ENCODE data around the gene NPHP4.
"Not testable (repeated sequence)": the region's sequence is repeated elsewhere in the genome, so short reads cannot be mapped to it uniquely, and the experiment has no call there.

Gene NPHP4

DNA sequence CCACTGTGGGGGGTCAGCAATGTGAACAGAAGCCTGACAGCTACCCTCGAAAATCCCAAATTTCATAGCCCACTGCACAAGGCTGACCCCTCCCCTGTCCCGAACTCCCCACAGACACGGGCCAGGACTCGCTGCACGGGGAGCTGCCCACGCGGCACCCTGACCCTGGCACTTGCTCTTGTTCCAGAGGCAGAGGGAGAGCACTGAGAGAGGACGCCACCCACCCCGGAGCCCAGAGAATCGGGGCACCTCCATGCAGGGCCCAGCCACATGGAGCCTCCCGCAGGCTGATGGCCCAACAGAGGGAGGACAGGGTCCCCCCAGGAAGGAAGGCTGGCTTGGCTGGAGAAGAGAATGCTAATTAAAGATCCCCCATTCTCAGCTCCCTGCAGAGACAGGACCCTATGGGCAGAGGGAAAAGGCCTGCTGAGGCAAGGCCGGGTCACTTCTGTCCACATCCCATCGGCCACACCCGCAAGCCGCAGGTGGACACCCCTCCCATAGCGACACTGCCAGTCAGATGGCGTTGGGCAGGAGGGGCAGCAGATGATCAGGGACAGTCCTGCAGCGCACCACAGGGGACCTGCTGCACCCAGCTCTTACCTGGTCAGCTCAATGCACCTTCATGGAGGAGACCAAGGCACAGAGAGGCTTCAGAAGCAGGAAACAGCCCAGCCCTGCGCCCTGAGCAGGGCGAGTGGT is 136.9 kb downstream of the NPHP4 start:
- no peak for DNase-seq (ENCODE audit: low read depth)

DNA sequence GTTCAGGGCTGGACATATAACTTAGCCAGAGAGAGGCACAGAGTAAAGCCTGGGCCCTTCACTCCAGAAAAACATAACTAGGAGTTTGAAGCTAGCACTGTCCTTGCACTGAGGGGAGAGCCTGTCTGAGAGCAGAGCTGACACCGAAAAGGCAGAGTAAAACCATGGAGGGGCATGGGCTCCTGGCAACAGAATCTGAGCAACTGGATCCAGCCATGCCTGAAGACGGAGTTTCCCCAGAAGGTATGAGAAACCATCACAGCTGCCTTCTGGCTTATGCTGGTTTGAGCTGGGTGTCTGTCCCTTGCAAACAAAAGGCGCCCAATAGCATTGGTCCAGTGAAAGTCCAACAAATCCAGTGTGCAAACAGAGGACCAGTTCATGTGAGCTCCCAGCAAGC is 137.5 kb downstream of the NPHP4 start:
- no peak for DNase-seq (ENCODE audit: low read depth)

DNA sequence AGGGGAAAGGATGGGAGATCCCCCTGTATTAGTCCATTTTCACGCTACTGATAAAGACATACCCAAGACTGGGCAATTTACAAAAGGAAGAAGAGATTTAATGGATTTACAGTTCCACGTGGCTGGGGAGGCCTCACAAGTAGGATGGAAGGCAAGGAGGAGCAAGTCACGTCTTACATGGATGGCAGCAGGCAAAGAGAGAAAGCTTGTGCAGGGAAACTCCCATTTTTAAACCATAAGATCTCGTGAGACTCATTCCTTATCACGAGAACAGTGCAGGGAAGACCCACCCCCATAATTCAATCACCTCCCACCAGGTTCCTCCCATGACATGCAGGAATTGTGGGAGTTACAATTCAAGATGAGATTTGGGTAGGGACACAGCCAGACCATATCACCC is 138.4 kb downstream of the NPHP4 start:
- not testable (repeated sequence) for DNase-seq (ENCODE audit: low read depth)

DNA sequence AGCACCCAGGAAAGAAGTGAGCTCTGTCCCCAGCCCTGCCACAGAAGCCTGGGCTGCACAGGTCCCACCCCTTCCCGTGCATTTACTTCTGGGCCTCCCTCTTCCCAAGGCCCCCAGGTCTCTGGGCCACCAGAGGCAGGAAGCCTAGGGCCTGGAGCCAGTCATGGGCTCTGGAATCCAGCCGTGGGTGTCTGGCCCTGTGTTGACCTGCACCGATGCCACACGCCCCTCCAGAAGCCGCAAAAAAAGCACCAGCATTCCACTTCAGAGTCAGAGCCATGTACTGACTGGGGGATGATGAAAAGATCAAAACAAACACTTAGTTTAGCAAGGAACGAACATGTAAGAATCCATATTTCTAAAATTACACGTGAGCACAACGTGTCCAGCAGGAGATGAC is 141.7 kb downstream of the NPHP4 start:
- no peak for DNase-seq (ENCODE audit: low read depth)

DNA sequence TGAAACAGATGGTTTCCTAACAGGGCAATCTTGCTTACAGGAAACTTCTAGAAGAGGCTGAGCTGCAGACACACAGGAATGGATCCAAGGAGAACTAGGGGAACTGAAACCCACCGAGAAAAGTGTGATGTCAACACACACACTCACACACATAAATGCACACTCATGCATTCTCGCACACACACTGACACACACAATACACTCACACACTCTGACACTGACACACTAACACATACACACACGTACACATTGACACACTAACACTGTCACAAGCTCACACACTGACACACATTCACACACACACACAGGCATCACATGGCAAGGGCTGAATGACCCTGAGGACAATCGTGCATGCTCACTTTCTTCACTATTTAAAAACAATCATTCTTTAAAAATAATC is 142.7 kb downstream of the NPHP4 start:
- no peak for DNase-seq (ENCODE audit: low read depth)

DNA sequence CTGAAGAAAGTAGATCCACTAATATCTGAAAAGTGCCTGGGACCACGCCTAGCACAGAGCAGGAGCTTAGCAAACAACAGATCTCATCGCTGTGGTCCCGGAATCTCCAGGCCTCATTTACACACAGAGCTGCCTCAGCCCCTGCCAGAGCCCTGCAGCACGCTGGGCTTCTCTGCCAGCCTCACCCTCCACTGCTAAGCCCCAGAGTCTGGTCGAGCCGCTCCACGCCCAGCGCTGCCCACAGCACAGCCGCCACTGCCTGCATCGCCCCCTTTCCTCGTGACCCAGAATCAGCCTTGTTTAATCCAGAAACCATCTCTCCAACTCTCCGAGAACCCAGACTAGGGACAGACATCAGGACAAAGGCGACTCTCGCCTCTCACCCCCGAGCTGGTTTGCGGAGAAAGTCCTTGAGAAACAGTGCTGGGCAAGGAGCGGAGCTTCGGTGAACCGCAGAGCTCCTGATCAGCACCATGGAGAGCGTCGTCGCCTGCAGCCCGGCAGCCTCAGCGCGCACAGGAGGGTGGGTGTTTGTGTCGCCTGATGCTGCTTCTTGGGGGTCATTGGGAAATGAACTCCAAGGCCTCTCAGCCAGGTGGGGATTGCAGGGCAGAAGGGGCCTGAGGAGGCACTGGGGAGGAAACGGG is 145.1 kb downstream of the NPHP4 start:
- no peak for DNase-seq (ENCODE audit: low read depth)

DNA sequence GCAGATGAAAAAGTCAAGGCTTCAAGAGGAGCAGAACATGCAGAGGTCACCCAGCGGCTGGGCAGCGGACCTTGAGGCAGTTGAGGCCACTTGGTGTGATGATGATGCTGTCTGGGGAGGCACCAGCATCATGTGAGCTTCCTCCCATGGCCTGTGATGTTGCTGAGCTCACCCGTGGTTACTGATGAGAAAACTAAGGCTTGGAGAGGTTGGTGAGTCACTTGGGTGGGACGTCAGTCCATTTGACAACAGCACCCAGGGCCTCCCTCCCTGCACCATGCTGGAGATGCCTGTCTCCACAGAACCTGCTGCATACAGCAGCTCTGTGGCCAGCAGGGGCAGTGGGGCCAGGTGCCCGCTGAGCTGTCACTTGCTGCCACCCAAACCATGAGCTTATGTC is 146.8 kb downstream of the NPHP4 start:
- DNase-seq (ENCODE audit: low read depth): no peak

DNA sequence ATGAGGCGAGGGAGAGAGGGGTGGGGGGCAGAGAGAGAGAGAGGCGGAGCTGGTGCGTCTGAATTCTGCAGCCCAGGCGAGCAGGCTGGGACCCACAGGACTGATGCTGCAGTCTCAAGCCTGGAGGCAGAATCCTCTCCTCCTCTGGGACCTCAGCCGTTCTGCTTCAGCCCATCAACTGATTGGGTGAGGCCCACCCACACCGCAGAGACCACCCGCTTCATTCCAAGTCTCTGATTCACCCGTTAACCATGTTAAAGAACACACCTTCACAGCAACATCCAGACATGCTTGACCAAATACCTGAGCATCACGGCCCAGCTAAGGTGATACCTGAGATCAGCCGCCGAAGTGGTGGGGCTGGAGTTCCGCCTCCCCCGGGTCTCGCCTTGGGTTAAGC is 147.8 kb downstream of the NPHP4 start:
- no peak for DNase-seq (ENCODE audit: low read depth)

DNA sequence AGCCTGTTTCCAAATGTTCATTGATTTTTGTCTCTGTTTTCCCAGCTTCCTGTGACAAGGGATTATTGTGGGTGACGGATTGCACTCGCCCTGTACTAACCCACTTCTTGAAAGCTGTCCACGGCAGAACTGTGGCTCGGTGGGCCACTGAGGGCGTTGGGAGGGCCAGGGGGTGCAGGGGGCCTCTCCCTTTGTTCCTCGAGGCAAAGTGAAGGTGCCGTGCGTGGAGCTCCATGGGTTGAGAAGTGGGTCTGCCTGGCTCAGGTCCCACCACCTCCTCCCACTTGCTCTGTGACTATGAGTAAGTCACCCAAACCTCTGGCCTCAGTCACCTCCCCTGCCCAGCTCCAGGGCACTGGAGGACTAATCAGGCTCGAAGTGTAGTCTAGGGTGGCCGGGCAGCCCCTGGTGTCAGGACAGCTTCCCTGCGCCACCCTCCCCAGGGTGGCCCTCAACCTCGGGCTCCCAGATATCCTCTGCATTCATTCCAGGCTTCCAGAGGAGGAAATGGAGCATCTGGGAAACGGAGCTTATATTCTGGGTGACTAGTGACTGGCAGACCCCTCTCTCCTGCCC is 148.6 kb downstream of the NPHP4 start:
- no peak for DNase-seq (ENCODE audit: low read depth)

DNA sequence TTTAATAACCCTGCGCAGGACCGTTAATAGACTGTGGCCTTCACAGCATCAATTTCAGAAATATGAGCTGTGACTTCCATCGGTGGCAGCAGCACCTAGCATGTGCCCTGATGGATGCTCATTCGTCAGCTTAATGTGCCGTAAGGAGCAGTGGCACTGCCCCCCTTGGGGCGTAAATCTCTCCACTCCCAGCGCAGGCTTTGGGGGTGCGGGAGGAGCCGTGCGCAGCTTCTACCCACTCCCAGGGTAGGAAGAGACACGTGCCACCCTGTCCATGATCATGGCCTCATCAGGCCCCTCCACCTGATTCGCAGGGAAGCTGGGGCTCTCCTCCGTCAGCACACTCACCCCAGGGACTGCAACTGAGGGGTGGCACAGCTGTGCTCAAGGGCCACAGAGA is 149.5 kb downstream of the NPHP4 start:
- DNase-seq (ENCODE audit: low read depth): no peak

DNA sequence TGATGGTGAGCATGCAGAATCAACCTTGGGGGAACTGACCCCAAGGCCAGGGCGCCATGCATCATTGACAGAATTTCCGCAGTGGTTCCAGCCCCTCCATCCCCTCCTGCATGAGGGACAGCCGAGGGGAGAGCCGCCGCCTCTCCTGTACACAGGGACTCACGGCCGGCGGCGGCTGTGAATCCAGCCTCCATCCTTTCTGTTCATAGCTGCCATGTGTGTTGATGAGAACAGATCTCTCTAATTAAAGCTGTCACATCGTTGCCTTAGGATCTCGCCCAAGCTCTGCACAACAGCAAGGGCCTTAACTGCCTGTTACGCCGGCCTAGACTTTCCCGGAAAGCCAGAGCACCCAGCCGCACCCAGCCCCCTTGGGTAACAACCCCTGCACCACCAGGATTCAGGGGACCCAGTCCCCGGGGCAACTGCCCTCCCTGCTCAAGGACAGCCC is 151.6 kb downstream of the NPHP4 start:
- DNase-seq (ENCODE audit: low read depth): no peak

DNA sequence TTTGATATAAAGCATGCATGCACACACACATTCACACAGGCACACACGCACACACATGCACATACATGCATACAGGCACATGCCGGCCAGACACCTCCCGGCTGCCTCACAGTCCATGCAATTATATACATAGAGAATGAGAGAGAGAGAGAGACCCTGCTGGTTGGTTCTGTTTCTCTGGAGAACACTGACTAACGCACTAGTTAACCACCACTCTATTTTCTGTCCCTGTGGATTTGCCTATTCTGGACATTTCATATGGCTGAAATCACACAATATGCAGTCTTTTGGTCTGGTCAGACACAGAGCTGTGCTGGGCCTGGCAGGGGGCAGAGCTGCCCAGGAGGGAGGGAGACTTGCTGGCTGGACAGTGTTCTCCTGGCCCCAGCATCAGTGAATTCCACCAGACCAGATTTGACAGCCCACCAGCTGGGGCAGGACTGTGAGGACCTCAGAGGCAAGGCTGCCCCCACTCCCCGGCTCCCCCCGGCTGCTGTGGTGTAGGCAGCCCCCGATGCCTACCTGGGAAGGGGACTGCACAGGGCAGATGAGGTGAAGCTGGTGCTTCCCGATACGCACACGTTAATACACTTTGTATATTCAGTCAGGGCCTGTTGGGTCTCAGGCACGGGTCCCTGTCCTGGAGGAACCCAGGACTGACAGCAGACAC is 152.2 kb downstream of the NPHP4 start:
- DNase-seq (ENCODE audit: low read depth): no peak

DNA sequence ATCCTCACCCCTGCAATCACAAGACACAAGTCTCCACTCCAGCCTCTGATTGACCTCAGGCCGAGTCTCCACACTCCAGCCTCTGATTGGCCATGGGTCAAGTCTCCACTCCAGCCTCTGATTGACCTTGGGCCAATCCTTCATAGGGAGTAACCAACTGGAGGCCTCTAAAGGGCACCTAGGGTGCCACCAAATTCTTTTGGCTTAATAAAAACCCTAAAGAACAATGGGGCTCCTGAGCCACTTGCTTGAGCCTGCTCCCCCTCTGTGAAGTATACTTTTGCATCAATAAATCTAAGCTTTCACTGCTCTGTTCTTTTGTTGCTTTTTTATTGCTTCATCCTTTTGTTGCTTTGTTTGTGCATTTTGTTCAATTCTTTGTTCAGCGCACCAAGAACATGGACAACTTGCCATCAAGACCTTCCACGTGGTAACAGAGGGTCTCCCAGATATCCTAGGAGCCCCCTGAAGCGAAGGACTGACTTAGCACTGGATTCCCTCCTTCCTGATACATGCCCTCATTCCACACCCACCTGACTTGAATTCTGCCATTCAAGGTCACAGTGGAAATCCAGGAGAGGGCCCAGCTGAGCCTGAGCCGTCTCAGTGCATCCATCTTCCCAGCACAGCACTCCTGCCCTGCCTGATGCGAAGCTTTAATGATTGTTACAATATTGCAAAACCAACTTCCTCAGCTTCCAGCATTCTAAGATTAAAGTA is 152.9 kb downstream of the NPHP4 start:
- DNase-seq (ENCODE audit: low read depth): no peak

DNA sequence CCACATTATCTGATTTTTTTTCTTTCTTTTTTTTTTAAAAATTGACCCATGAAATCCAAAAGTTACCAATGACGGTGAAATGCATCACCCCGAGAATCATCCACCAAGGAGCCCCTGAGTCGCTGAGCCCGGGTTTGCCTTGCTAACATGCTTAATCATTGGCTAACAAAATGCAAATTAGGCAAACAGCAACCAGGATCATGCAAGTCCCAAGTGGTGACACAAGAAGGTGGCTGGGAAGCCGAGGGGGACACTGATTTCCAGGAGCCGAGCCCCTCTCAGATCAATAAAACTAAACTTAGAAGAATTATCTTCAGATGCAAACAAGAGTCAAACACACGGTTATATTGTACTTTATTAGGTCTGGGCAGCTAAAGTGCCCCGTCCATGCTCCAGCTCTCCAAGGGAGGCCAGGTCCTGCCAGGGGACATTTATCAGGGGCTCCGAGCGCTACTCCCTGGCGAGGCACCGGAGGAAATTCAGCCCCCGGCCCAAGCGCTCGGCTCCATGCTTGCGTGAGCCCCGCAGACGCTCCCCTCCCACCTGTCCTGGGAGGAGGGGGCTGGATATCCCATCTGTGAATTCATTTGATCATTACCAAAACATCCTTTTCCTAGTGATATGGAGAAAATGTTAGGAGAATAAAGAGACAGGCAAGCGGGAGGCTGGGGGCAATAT is 154.1 kb downstream of the NPHP4 start:
- no peak for DNase-seq (ENCODE audit: low read depth)

DNA sequence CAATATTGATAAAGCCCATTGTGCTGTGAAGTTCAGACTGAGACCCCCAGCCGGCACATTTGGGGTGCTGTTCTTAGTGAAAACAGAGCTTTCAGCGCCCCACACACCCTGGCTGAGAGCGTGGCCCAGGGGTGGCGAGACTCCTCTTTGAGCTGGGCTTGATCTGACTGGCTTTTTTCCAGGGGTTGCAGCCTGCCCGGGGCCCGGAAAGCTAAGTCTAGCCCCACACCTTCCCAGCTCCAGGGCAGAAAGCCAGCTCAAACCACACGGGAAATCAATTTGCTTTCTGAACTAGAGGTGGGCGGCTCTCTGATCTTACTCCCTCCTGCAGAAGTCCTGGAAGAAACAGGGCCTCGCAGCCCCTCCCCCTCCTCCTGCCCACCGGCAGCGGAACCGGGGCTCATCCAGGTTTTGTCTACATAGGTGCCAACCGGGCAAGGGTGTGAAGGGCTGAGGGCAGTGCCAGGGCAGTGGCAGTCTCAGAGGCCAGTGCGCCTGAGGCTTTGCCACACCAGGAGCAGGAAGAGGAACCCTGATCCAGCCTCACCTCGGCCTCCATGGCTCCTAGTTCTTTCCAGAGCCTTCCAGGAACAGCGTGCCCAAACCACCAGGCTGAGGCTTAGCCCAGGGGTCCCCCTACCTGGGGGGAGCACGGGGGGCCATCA is 155.3 kb downstream of the NPHP4 start:
- no peak for DNase-seq (ENCODE audit: low read depth)

DNA sequence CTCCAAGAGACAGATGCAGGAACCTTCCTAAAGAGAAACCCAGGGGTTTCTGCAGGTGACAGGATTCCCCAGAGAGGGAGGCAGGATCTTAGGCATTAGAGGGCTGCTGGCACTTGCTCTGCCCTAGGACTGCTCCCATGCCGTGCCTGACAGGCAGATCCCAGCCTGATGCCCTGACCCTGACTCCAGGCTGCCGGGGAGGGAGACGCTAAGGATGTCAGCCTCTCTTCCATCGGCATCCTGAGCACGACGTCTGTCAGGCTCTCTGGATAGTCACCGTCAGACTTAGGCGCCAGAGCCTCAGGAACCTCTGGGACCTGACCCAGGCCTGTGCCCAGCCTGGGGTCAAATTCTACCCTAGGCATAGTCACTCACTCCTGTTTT is 157.1 kb downstream of the NPHP4 start:
- DNase-seq (ENCODE audit: low read depth): no peak

DNA sequence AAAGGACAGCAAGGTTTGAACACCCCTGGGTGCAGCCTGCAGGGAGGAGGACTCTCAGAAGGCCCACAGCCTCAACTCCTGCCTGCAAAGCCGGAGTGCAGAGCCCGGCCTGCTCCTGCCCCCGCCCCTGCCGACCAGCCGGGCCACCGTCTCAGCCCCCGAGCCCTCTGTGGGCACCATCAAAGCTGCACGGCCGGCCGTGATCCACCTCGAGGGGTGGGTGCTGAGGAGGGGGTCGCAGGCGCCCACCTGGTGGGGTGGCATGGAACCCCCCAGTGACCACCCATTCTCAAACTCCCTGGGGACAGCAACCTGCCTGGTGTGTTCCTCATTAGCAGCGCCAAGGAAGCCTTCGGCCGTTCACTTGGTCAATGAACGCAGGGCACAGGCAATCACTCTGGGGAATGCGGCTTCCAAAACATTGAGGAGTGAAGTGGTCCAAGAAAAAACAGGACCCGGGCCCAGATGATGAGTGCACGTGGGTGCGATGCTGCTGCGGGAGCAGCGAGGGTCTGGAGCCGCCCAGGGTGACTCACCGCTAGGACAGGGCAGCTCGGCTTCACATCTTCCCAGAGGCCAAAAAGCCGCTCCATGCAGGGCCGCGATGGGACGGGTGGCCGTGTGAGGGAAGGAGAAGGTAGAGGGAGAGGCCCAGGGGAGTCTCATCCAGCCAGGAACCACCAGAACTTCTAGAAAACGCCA is 157.6 kb downstream of the NPHP4 start:
- DNase-seq (ENCODE audit: low read depth): no peak

DNA sequence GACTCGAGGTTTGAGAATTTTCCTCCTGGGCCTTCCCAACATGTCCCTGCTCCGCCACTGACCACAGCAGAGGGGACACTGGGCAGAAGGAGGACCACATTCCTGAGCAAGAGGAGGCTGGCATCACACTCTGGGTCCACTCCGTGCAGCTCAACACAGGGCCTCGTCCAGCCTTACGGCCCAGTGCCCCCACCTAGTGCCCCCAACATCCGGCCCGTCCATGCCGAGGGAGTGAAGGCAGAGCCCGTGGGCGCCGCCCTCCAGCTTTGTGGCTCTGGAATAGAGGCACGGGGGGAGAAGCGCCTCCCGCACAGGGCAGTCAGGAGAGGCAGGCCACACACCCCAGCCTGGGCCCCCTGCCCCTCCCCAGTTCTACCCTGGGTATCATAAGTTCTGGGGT is 158.3 kb downstream of the NPHP4 start:
- no peak for DNase-seq (ENCODE audit: low read depth)

DNA sequence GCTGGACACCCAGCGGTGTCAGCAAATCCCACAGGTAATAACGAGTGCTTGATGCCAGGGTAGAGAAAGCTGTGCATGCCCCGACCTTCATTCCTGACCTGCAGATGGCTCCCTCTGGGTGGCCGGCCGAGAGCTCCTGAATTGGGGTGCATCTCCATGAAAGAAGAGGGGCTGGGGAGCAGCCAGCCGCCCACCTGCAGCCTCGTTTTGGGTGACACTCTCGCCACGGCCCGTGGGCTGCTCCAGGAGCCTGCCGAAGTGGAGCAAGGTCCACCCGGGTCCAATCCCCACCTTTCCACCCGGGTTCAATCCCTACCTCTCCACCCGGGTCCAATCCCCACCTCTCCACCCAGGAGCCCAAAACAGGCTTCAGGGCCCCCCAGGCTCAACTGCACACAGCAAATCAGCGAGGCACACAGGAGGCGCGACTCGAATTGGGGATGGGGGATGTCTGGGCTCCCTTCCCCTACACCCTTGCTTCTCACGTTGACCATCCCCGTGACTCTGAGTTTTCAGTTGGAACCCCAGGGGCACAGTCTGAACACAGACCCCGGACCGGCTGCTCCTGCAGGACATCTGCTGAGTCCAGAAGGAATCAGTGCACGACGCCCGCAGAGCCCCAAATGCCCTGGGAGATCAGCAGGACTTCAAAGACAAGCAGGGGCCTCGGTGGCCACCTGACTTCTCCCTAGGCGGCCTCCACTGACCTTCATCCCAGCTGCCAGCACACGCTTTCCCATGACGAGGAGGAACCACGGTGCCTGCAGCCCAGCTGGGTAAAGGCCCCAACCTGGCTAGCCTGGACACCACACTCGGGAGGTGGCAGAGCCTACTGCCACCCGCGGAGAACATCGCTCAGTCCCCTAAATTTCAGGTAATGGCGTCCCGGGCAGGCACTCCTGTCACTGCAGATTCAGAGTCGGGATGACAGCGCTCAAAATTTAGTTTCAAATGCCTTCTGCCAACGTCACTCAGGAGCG is 159.0 kb downstream of the NPHP4 start:
- no peak for DNase-seq (ENCODE audit: low read depth)
